D721Med (cell line): ENCODE measurements around the gene SEC14L5.

Source experiments
- DNase-seq: peaks from one replicate; pipeline ENCODE4 v3.0.0; 2011; ENCODE audit warnings: low spot score; ENCODE audit not compliant: insufficient read length
- FAIRE-seq: peaks from 2 replicates; lab custom pipeline; 2011; peaks lifted over from hg19 to GRCh38; lab: Jason Lieb, UNC
- TF ChIP-seq, protein P1 (sequence below): IDR thresholded peaks from 2 replicates; pipeline ENCODE4 v1.5.1; 2012; ENCODE audit warnings: mild to moderate bottlenecking, control low read depth; ENCODE audit not compliant: insufficient read depth; ENCODE audit errors: missing control alignments

The SEC14L5 gene

DNA sequence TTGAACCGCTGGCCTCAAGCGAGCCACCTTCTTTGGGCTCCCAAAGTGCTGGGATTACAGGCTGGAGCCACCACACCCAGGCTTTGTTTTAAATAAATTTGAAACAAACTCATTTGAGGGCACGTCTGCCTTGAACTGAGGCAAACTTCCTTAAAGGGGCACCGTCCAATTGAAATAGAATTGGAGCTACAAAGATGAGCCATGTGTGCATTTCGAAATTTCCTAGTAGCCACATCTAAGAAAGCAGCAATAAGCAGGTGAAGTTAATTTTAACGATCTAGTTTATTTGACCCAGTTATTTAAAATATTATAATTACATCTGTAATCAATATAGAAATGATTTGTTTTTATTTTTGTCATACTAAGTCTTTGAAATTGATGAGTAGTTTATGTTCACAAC is 108.4 kb downstream of the SEC14L5 start:
- TF ChIP-seq, protein P1, sequence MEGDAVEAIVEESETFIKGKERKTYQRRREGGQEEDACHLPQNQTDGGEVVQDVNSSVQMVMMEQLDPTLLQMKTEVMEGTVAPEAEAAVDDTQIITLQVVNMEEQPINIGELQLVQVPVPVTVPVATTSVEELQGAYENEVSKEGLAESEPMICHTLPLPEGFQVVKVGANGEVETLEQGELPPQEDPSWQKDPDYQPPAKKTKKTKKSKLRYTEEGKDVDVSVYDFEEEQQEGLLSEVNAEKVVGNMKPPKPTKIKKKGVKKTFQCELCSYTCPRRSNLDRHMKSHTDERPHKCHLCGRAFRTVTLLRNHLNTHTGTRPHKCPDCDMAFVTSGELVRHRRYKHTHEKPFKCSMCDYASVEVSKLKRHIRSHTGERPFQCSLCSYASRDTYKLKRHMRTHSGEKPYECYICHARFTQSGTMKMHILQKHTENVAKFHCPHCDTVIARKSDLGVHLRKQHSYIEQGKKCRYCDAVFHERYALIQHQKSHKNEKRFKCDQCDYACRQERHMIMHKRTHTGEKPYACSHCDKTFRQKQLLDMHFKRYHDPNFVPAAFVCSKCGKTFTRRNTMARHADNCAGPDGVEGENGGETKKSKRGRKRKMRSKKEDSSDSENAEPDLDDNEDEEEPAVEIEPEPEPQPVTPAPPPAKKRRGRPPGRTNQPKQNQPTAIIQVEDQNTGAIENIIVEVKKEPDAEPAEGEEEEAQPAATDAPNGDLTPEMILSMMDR = no peak
- DNase-seq (no peak), FAIRE-seq (no peak)
